Endometrial microvascular endothelial cells (primary cell): ENCODE data around the gene LGR6. TPM values are rescaled to one million over a fixed set of nuclear protein-coding genes. Genes with fewer than 3 reads are reported as not detected.
"Not testable (repeated sequence)": the region's sequence is repeated elsewhere in the genome, so short reads cannot be mapped to it uniquely, and the experiment has no call there.

Experiments
- in situ Hi-C: cut with HindIII; loops from 2 replicates; pipeline ENCODE4 v1.10.0; 2017; ENCODE audit warnings: low sequenced_read_pairs, low pct_unique_long_range_greater_than_20kb; ENCODE audit errors: inconsistent ontology term
- total RNA-seq: library from RNA; depleted of rRNA; stranded (reverse); fragments of >200 nt; gene quantifications from one replicate; pipeline ENCODE4 v1.2.3, GENCODE V29; 2015; ENCODE audit errors: inconsistent ontology term

LGR6 gene
- total RNA-seq, 1 donor from 2014 or later, result not detected

- in situ Hi-C loops, result no loop called here
Measured at GRCh38 chr1:202170726-202171125, 22.9 kb upstream of the LGR6 start.

GRCh38 chr1:202171292-202172014, 22.1 kb upstream of the LGR6 start:
- in situ Hi-C loops, result no loop called here

- in situ Hi-C loops, result no loop called here
Measured at GRCh38 chr1:202172015-202172355, 21.6 kb upstream of the LGR6 start.

- in situ Hi-C loops, result no loop called here
Measured at GRCh38 chr1:202173993-202174392, 19.6 kb upstream of the LGR6 start.

GRCh38 chr1:202176949-202177927, 16.4 kb upstream of the LGR6 start:
- in situ Hi-C loops, result no loop called here

GRCh38 chr1:202179828-202180750, 13.5 kb upstream of the LGR6 start:
- in situ Hi-C loops, result no loop called here

- in situ Hi-C loops, result not testable (repeated sequence)
Measured at GRCh38 chr1:202180751-202181139, 12.9 kb upstream of the LGR6 start.

GRCh38 chr1:202181586-202181985, 12.0 kb upstream of the LGR6 start:
- in situ Hi-C loops, result no loop called here

- in situ Hi-C loops, result no loop called here
Measured at GRCh38 chr1:202182040-202182877, 11.3 kb upstream of the LGR6 start.

- in situ Hi-C loops, result no loop called here
Measured at GRCh38 chr1:202184750-202185460, 8.7 kb upstream of the LGR6 start.

GRCh38 chr1:202186327-202186726, 7.3 kb upstream of the LGR6 start:
- in situ Hi-C loops, result no loop called here

GRCh38 chr1:202187041-202187671, 6.4 kb upstream of the LGR6 start:
- in situ Hi-C loops, result no loop called here

- in situ Hi-C loops, result no loop called here
Measured at GRCh38 chr1:202187697-202188407, 5.7 kb upstream of the LGR6 start.

GRCh38 chr1:202189001-202189790, 4.4 kb upstream of the LGR6 start:
- in situ Hi-C loops, result no loop called here

- in situ Hi-C loops, result no loop called here
Measured at GRCh38 chr1:202189918-202190715, 3.5 kb upstream of the LGR6 start.
